Posterior cingulate gyrus (tissue), 11 donors: Measurements from ENCODE around the gene MPP3.

Source experiments
- DNase-seq, 10 donors: peaks; one replicate each; pipeline versions ENCODE4 v3.0.0 to v3.0.0-alpha.2; 2020 to 2021; ENCODE audit warnings: mixed read lengths in 3 of 10
- intact Hi-C: fragments of 100-400 bp; cut with DNase I; formaldehyde crosslinking; loops from one replicate; pipeline ENCODE4 v1.15.1; 2023

Gene MPP3

GRCh38 chr17:43864161-43864984 is 31.4 kb upstream of the MPP3 start:
- intact Hi-C loops, result no loop called here
- DNase-seq, result no peak

GRCh38 chr17:43861960-43862359 is 29.0 kb upstream of the MPP3 start:
- intact Hi-C loops, result no loop called here

GRCh38 chr17:43860927-43861622 is 28.1 kb upstream of the MPP3 start:
- peak in 2 of 10 donors; percentile 23 to 35 for DNase-seq
- intact Hi-C loops, result no loop called here

More at GRCh38 chr17:43861960-43862359, 29.0 kb upstream of the MPP3 start:
- peak in 1 of 10 donors; percentile 59 for DNase-seq

GRCh38 chr17:43860077-43860725 is 27.3 kb upstream of the MPP3 start:
- intact Hi-C loops, result no loop called here
- no peak for DNase-seq

- intact Hi-C loops, result no loop called here
Measured at GRCh38 chr17:43857957-43858600, 25.1 kb upstream of the MPP3 start.

GRCh38 chr17:43857141-43857540 is 24.2 kb upstream of the MPP3 start:
- intact Hi-C loops, result no loop called here
- peak in 2 of 10 donors; percentile 18 to 23 for DNase-seq

More at GRCh38 chr17:43857957-43858600, 25.1 kb upstream of the MPP3 start:
- DNase-seq, result peak in 2 of 10 donors; percentile 39 to 51

GRCh38 chr17:43856141-43856540 is 23.2 kb upstream of the MPP3 start:
- DNase-seq, result no peak
- intact Hi-C loops, result no loop called here

- peak in 2 of 10 donors; percentile 15 to 46 for DNase-seq
- intact Hi-C loops, result no loop called here
Measured at GRCh38 chr17:43855061-43855460, 22.1 kb upstream of the MPP3 start.

GRCh38 chr17:43854498-43854897 is 21.6 kb upstream of the MPP3 start:
- intact Hi-C loops, result no loop called here
- DNase-seq, result peak in 2 of 10 donors; percentile 23 to 50

- DNase-seq, result peak in 2 of 10 donors; percentile 12 to 55
- intact Hi-C loops, result no loop called here
Measured at GRCh38 chr17:43853546-43853945, 20.6 kb upstream of the MPP3 start.

GRCh38 chr17:43852571-43852970 is 19.6 kb upstream of the MPP3 start:
- intact Hi-C loops, result no loop called here
- DNase-seq, result peak in 1 of 10 donors; percentile 21

GRCh38 chr17:43849116-43849515 is 16.2 kb upstream of the MPP3 start:
- intact Hi-C loops, result loop anchor here (5.0 kb wide), 1 partner anchor 157 kb away; no protein-coding TSS in a partner anchor

GRCh38 chr17:43848601-43849000 is 15.7 kb upstream of the MPP3 start:
- peak in 2 of 10 donors; percentile 20 to 64 for DNase-seq
- intact Hi-C loops, result loop anchor here (5.0 kb wide), 1 partner anchor 156 kb away; no protein-coding TSS in a partner anchor

More at GRCh38 chr17:43849116-43849515, 16.2 kb upstream of the MPP3 start:
- DNase-seq, result peak in 2 of 10 donors; percentile 31 to 45

- intact Hi-C loops, result loop anchor here (1.0 to 5.0 kb wide), 2 partner anchors 68 to 155 kb away; no protein-coding TSS in a partner anchor
- peak in 2 of 10 donors; percentile 29 to 44 for DNase-seq
Measured at GRCh38 chr17:43846963-43847371, 14.0 kb upstream of the MPP3 start, which contains the start of gene CD300LG. CD300LG (plus strand) TSS chr17:43847176; CDS start chr17:43847217, 41 bp downstream.

GRCh38 chr17:43846221-43846712 is 13.3 kb upstream of the MPP3 start:
- DNase-seq, result peak; percentile 54 to 97 (median 86)
- intact Hi-C loops, result loop anchor here (1.0 to 5.0 kb wide), 2 partner anchors 67 to 154 kb away; no protein-coding TSS in a partner anchor

- intact Hi-C loops, result loop anchor here (1.0 to 5.0 kb wide), 2 partner anchors 66 to 153 kb away; no protein-coding TSS in a partner anchor
- peak in 1 of 10 donors; percentile 24 for DNase-seq
Measured at GRCh38 chr17:43845766-43846165, 12.8 kb upstream of the MPP3 start.

- intact Hi-C loops, result no loop called here
Measured at GRCh38 chr17:43844241-43844640, 11.3 kb upstream of the MPP3 start.

GRCh38 chr17:43842975-43843325 is 10.0 kb upstream of the MPP3 start:
- peak in 1 of 10 donors; percentile 59 for DNase-seq
- intact Hi-C loops, result no loop called here

More at GRCh38 chr17:43844241-43844640, 11.3 kb upstream of the MPP3 start:
- DNase-seq, result peak in 1 of 10 donors; percentile 57
